Astrocyte (in vitro differentiated cells and primary cell): Measurements from ENCODE around the gene GPR26. TPM values are rescaled to one million over a fixed set of nuclear protein-coding genes. Genes with fewer than 3 reads are reported as not detected.

Source experiments
- DNase-seq: peaks from one replicate; pipeline ENCODE4 v3.0.0-alpha.2; 2010; ENCODE audit warnings: low read depth
- FAIRE-seq: peaks from 2 replicates; lab custom pipeline; 2011; peaks lifted over from hg19 to GRCh38; lab: Jason Lieb, UNC
- H2AFZ ChIP-seq: 2 replicates; pipeline ENCODE4 v1.6.0; 2012; ENCODE audit warnings: low read depth, low read length, inconsistent platforms
- H3K27ac ChIP-seq: 2 replicates; pipeline ENCODE4 v1.5.1; 2011; ENCODE audit warnings: low read depth, low read length, inconsistent platforms
- H3K27me3 ChIP-seq: 2 replicates; pipeline ENCODE4 v1.6.0; 2011; ENCODE audit warnings: low read length, inconsistent platforms; ENCODE audit not compliant: insufficient read depth
- H3K36me3 ChIP-seq: 2 replicates; pipeline ENCODE4 v1.5.1; 2011; ENCODE audit warnings: low read length, inconsistent platforms; ENCODE audit not compliant: insufficient read depth
- H3K4me1 ChIP-seq: 2 replicates; pipeline ENCODE4 v1.5.1; 2011; ENCODE audit warnings: low read length, inconsistent platforms; ENCODE audit not compliant: insufficient read depth
- H3K4me2 ChIP-seq: 2 replicates; pipeline ENCODE4 v1.6.0; 2012; ENCODE audit warnings: low read length, inconsistent platforms
- H3K4me3 ChIP-seq: 2 replicates; pipeline ENCODE4 v1.5.1; 2011; ENCODE audit warnings: low read depth, mild to moderate bottlenecking, low read length, inconsistent platforms; ENCODE audit not compliant: insufficient read depth
- H3K79me2 ChIP-seq: 2 replicates; pipeline ENCODE4 v1.6.0; 2012; ENCODE audit warnings: mild to moderate bottlenecking, low read length, inconsistent platforms; ENCODE audit not compliant: insufficient read depth
- H3K9ac ChIP-seq: 2 replicates; pipeline ENCODE4 v1.6.0; 2012; ENCODE audit warnings: mild to moderate bottlenecking, low read length, inconsistent platforms
- H3K9me3 ChIP-seq: 2 replicates; pipeline ENCODE4 v1.5.1; 2012; ENCODE audit warnings: low read depth, mild to moderate bottlenecking, low read length, inconsistent platforms; ENCODE audit not compliant: insufficient read depth
- H4K20me1 ChIP-seq: 2 replicates; pipeline ENCODE4 v1.6.0; 2012; ENCODE audit warnings: low read length, inconsistent platforms; ENCODE audit not compliant: insufficient read depth
- H3K27ac Mint-ChIP-seq: one replicate; pipeline ENCODE4 v1.8.0; 2021; ENCODE audit warnings: mild to moderate bottlenecking, mixed read lengths; ENCODE audit not compliant: unreplicated experiment
- H3K27me3 Mint-ChIP-seq: one replicate; pipeline ENCODE4 v1.8.0; 2021; ENCODE audit warnings: low read depth, mixed read lengths; ENCODE audit not compliant: unreplicated experiment
- H3K36me3 Mint-ChIP-seq: one replicate; pipeline ENCODE4 v1.8.0; 2021; ENCODE audit warnings: low read depth, mixed read lengths; ENCODE audit not compliant: unreplicated experiment
- H3K4me1 Mint-ChIP-seq: one replicate; pipeline ENCODE4 v1.8.0; 2021; ENCODE audit warnings: low read depth, mixed read lengths; ENCODE audit not compliant: unreplicated experiment
- H3K4me3 Mint-ChIP-seq: one replicate; pipeline ENCODE4 v1.8.0; 2021; ENCODE audit warnings: mild to moderate bottlenecking, moderate library complexity, mixed read lengths; ENCODE audit not compliant: unreplicated experiment
- H3K9me3 Mint-ChIP-seq: one replicate; pipeline ENCODE4 v1.8.0; 2021; ENCODE audit warnings: mild to moderate bottlenecking, mixed read lengths; ENCODE audit not compliant: unreplicated experiment
- CTCF ChIP-seq: IDR thresholded peaks from 2 replicates; pipeline ENCODE4 v1.5.1; 2011; ENCODE audit warnings: low read depth, mild to moderate bottlenecking, inconsistent platforms, low read length, moderate library complexity; ENCODE audit not compliant: insufficient read depth
- EZH2 ChIP-seq: IDR thresholded peaks from 2 replicates; pipeline ENCODE4 v1.6.1; 2012; ENCODE audit warnings: mild to moderate bottlenecking, low read length, inconsistent platforms; ENCODE audit not compliant: insufficient read depth
- total RNA-seq: library from RNA; stranded (reverse); gene quantifications from 2 replicates; pipeline ENCODE4 v1.2.1, GENCODE V29; 2021

Gene GPR26
- total RNA-seq, 1 donor from 2014 or later: 0.09 TPM

DNA sequence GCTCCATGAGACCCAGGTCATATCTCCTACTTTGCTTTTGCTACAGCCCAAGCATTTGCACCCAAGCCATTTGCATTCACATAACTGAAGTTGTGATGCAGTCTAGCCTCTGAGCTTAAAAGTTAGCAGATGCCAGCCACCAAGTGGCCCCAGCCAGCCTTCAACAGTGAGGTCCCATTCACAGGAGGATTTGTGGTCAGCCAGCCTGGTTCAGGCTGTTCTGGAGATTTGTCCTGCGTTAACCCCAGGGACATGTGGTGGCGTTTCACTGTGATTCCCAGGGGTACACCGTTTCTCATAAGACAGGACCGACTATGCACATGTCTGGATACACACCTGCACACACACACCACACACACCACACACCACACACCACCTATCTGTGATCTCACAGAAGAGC lies 51.2 kb downstream of the GPR26 start:
- no peaks in the 10 kb centered on the region for H4K20me1 ChIP-seq
- no peaks in the 10 kb centered on the region for H3K27me3 ChIP-seq
- H3K9me3 ChIP-seq: peaks cover 4% of the 10 kb centered on the region
- no peaks in the 10 kb centered on the region for H3K4me1 Mint-ChIP-seq
- no peak overlapping the region for H3K4me2 ChIP-seq
- H3K36me3 ChIP-seq: no peaks in the 10 kb centered on the region
- H3K27me3 Mint-ChIP-seq: peaks cover 48% of the 10 kb centered on the region
- H3K36me3 Mint-ChIP-seq: no peaks in the 10 kb centered on the region
- no peak overlapping the region for H3K4me3 ChIP-seq
- H2AFZ ChIP-seq: no peak overlapping the region
- no peak overlapping the region for H3K4me3 Mint-ChIP-seq
- H3K9ac ChIP-seq: no peak overlapping the region
- H3K27ac Mint-ChIP-seq: no peak overlapping the region
- peaks cover 15% of the 10 kb centered on the region for H3K9me3 Mint-ChIP-seq
- DNase-seq (no peak), FAIRE-seq (no peak)
- no peaks in the 10 kb centered on the region for H3K4me1 ChIP-seq
- no peaks in the 10 kb centered on the region for H3K79me2 ChIP-seq
- no peak for TF ChIP-seq EZH2
- TF ChIP-seq CTCF: no peak
- no peak overlapping the region for H3K27ac ChIP-seq

GRCh38 chr10:123718544-123719060 lies 52.4 kb downstream of the GPR26 start:
- no peaks in the 10 kb centered on the region for H3K36me3 ChIP-seq
- no peaks in the 10 kb centered on the region for H3K4me1 ChIP-seq
- H3K36me3 Mint-ChIP-seq: no peaks in the 10 kb centered on the region
- no peak for TF ChIP-seq EZH2
- no peak for TF ChIP-seq CTCF
- no peak overlapping the region for H3K4me3 ChIP-seq
- no peaks in the 10 kb centered on the region for H4K20me1 ChIP-seq
- no peak overlapping the region for H3K9ac ChIP-seq
- no peak overlapping the region for H3K4me2 ChIP-seq
- peaks cover 15% of the 10 kb centered on the region for H3K9me3 Mint-ChIP-seq
- H3K4me3 Mint-ChIP-seq: no peak overlapping the region
- no peak for DNase-seq
- H3K27ac Mint-ChIP-seq: no peak overlapping the region
- no peaks in the 10 kb centered on the region for H3K79me2 ChIP-seq
- no peak overlapping the region for H2AFZ ChIP-seq
- peaks cover 4% of the 10 kb centered on the region for H3K9me3 ChIP-seq
- H3K4me1 Mint-ChIP-seq: no peaks in the 10 kb centered on the region
- H3K27me3 Mint-ChIP-seq: peaks cover 54% of the 10 kb centered on the region
- FAIRE-seq: no peak
- no peak overlapping the region for H3K27ac ChIP-seq
- no peaks in the 10 kb centered on the region for H3K27me3 ChIP-seq

- no peak overlapping the region for H3K27ac ChIP-seq
- H3K79me2 ChIP-seq: no peaks in the 10 kb centered on the region
- H4K20me1 ChIP-seq: no peaks in the 10 kb centered on the region
- no peak for TF ChIP-seq CTCF
- no peak for TF ChIP-seq EZH2
- no peak overlapping the region for H3K27ac Mint-ChIP-seq
- no peak for DNase-seq
- H3K4me1 Mint-ChIP-seq: no peaks in the 10 kb centered on the region
- no peak overlapping the region for H3K4me2 ChIP-seq
- H3K9me3 Mint-ChIP-seq: peaks cover 15% of the 10 kb centered on the region
- FAIRE-seq: no peak
- H3K36me3 Mint-ChIP-seq: no peaks in the 10 kb centered on the region
- H3K4me3 ChIP-seq: no peak overlapping the region
- no peaks in the 10 kb centered on the region for H3K4me1 ChIP-seq
- no peak overlapping the region for H3K4me3 Mint-ChIP-seq
- H3K9me3 ChIP-seq: peaks cover 4% of the 10 kb centered on the region
- H3K27me3 ChIP-seq: no peaks in the 10 kb centered on the region
- H3K36me3 ChIP-seq: no peaks in the 10 kb centered on the region
- H3K9ac ChIP-seq: no peak overlapping the region
- no peak overlapping the region for H2AFZ ChIP-seq
- H3K27me3 Mint-ChIP-seq: peaks cover 51% of the 10 kb centered on the region
Observed at GRCh38 chr10:123720536-123720935, 54.4 kb downstream of the GPR26 start.
